Retinal pigment epithelial cell (primary cell): Measurements from ENCODE around the gene TMEM200C.

Source experiments
- DNase-seq: peaks from one replicate; pipeline ENCODE4 v3.0.0-alpha.2; 2010; ENCODE audit warnings: low read depth
- H3K4me3 ChIP-seq: 2 replicates; pipeline ENCODE4 v1.5.1; 2011; ENCODE audit warnings: mild to moderate bottlenecking, low read length, control low read depth, moderate library complexity
- TF ChIP-seq, protein P1 (sequence below): conservative IDR thresholded peaks from 2 replicates; pipeline ENCODE4 v1.5.1; 2011; ENCODE audit warnings: low read depth, low read length, control low read depth, inconsistent platforms

The TMEM200C gene

GRCh38 chr18:5892823-5893431, 2.4 kb downstream of the TMEM200C start:
- DNase-seq: no peak
- no peak overlapping the region for H3K4me3 ChIP-seq
- TF ChIP-seq, protein P1, sequence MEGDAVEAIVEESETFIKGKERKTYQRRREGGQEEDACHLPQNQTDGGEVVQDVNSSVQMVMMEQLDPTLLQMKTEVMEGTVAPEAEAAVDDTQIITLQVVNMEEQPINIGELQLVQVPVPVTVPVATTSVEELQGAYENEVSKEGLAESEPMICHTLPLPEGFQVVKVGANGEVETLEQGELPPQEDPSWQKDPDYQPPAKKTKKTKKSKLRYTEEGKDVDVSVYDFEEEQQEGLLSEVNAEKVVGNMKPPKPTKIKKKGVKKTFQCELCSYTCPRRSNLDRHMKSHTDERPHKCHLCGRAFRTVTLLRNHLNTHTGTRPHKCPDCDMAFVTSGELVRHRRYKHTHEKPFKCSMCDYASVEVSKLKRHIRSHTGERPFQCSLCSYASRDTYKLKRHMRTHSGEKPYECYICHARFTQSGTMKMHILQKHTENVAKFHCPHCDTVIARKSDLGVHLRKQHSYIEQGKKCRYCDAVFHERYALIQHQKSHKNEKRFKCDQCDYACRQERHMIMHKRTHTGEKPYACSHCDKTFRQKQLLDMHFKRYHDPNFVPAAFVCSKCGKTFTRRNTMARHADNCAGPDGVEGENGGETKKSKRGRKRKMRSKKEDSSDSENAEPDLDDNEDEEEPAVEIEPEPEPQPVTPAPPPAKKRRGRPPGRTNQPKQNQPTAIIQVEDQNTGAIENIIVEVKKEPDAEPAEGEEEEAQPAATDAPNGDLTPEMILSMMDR: no peak

DNA sequence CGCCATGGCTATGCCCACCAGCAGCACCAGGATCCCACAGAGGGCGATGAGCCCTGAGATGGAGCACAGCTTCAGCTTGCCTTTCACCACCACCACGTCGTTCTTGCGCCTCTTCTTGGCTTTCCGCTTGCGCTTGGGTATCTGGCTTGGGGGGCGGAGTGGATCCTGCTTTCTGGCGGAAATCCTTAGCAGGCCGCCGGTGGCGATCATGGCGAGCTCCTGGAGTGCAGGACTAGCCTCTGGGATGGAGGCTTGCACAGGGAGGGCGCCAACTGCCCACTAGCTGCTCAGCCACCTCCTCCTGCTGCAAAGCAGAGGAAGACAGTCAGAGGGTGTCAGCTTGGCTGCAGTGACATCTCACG, 3.5 kb downstream of the TMEM200C start:
- no peak overlapping the region for H3K4me3 ChIP-seq
- DNase-seq: no peak
- TF ChIP-seq, protein P1: no peak

DNA sequence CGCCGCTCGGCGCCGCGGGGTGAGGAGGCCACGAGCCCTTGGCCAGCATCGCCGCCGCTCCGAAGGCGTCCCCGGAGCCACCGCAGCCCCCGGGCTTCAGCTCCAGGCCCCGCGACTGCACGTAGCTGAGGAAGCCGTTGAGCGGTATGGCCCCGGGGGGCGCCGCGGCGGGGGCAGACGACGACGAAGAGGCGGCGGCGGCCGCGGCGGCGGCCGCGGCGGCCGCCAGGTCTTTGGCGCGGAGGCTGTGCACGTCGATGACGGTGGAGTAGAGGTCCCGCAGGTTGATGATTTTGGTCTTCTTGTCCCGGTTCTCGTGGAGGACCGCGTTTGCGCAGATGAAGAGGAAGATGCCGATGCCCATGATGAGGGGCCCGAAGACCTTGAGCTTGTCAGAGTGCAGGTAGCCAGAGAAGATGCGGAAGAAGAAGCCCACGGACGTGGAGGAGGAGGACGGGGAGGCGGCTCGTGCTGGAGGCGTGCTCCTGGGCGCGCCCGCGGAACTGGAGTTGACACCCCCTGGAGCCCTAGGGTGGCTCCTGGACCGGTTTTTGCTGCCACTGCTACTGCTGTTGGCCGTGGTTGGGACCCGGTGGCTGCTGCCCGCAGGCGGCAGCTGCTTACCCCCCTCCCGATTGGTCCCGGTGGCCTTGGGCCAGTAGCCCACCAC, 4.0 kb downstream of the TMEM200C start:
- TF ChIP-seq, protein P1: no peak
- DNase-seq: no peak
- H3K4me3 ChIP-seq: no peak overlapping the region

- no peak for DNase-seq
- peak overlapping the region; percentile 35 for H3K4me3 ChIP-seq
Observed at GRCh38 chr18:5890331-5891183, 4.8 kb downstream of the TMEM200C start.

DNA sequence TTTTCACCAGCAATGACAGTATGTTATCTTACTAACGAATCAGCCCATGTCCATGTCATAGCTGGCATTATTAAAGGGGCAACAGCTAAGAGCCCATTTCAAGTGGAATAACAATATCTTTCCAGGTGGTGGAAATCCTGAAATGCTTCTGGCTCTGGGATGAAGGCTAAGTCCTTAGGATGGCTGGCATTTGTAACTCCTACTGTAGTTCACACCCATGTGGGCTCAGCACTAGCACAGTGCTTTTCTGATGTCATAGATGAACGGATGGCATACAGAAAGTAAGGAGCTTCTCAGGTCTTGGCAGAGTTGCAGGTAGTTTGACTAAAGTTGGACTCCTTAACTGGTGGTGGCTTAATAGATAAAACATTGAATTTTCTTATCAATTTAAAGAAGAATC, 10.0 kb downstream of the TMEM200C start:
- no peak overlapping the region for H3K4me3 ChIP-seq
- TF ChIP-seq, protein P1: no peak
- DNase-seq: no peak

More at GRCh38 chr18:5890331-5891183, 4.8 kb downstream of the TMEM200C start:
- TF ChIP-seq, protein P1: peak; percentile 19

DNA sequence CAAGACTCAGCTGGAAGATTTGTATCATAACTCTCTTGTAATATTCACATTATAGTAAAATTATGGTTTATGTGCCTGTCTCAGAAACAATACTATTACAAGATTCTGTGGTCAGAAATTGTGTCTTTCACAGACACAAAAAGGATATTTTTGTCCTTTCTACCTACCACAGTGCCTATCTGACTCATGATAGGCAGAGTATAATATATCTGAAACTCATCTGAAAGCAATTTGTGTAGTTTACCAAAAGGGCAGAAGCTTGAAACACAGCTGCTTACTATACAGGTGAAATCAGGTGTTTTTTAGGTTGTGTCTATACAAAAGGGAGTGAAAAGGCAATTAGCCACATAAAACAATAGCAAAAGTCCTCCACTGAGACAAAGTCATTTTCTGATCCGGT, 10.9 kb downstream of the TMEM200C start:
- H3K4me3 ChIP-seq: no peak overlapping the region
- no peak for DNase-seq
- TF ChIP-seq, protein P1: no peak
